T-helper 2 cell treated with Interferon-gamma antibody and Interleukin-4, amounts not matched to agents 5 μg/mL and 100 μg/mL, for 36 hours (primary cell): ENCODE measurements around the gene SLC50A1.
A peak's percentile ranks its signal among the peaks of the same experiment; 100 is the strongest.

Source experiments
- DNase-seq: peaks from one replicate; pipeline ENCODE4 v3.0.0; 2021; ENCODE audit warnings: low spot score
- H3K27ac Mint-ChIP-seq: one replicate; pipeline ENCODE4 v1.8.0; 2021; ENCODE audit warnings: mild to moderate bottlenecking, mixed read lengths
- H3K27me3 Mint-ChIP-seq: one replicate; pipeline ENCODE4 v1.8.0; 2021; ENCODE audit warnings: low read depth, mixed read lengths
- H3K36me3 Mint-ChIP-seq: one replicate; pipeline ENCODE4 v1.8.0; 2021; ENCODE audit warnings: low read depth, mixed read lengths
- H3K4me1 Mint-ChIP-seq: one replicate; pipeline ENCODE4 v1.8.0; 2021; ENCODE audit warnings: low read depth, mixed read lengths
- H3K4me3 Mint-ChIP-seq: one replicate; pipeline ENCODE4 v1.8.0; 2022; ENCODE audit warnings: mild to moderate bottlenecking, moderate library complexity, mixed read lengths
- H3K9me3 Mint-ChIP-seq: one replicate; pipeline ENCODE4 v1.8.0; 2021; ENCODE audit warnings: mixed read lengths

SLC50A1 gene

DNA sequence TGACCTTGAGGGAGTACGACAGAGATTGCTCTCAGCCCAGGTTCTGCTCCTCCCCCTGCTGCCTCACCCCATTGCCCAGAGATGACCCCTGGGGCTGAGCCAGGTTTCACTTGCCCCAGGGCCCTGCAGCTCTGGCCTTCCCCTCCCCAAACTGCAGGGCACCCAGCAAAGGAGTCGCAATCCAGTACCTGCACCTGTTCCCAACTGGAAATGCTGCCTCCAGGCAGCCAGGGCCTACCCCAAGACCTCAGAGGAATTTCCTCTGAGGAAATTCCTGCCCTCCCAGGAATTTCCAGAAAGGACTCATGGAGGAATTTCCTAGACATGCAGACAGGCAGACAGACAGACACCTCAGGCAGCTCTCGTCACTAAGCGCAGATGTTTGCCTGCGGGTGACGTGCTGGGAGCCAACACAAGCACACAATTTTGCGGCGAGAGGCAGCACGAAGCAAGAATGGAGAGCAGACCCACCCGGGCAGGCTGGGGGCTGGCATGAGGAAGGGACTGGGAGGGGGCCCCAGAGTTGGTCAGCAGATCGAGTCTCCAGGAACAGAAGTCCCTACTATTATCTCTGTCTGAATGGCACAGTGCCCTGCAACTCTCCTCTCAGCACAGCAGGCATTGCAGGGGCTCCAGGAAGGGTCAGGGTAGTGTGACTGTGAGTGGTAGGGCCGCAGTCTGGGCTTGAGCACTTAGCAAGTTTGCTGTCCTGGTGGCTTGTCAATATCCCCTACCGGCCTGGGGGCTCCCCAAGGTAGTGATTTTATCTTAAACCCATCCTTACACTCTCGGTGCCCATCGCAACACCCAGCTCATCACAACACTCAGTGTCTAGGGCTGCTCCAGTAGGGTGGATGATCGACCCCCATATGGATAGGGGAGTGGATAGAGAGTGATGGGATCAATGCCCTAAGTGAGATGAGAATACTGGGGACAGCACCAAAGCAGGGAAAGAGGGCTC is 10.9 kb upstream of the SLC50A1 start:
- no peaks in the 10 kb centered on the region for H3K9me3 Mint-ChIP-seq
- H3K4me3 Mint-ChIP-seq = no peak overlapping the region
- peaks cover 17% of the 10 kb centered on the region for H3K4me1 Mint-ChIP-seq
- DNase-seq = no peak
- H3K36me3 Mint-ChIP-seq = no peaks in the 10 kb centered on the region
- peaks cover 69% of the 10 kb centered on the region for H3K27me3 Mint-ChIP-seq
- no peak overlapping the region for H3K27ac Mint-ChIP-seq

DNA sequence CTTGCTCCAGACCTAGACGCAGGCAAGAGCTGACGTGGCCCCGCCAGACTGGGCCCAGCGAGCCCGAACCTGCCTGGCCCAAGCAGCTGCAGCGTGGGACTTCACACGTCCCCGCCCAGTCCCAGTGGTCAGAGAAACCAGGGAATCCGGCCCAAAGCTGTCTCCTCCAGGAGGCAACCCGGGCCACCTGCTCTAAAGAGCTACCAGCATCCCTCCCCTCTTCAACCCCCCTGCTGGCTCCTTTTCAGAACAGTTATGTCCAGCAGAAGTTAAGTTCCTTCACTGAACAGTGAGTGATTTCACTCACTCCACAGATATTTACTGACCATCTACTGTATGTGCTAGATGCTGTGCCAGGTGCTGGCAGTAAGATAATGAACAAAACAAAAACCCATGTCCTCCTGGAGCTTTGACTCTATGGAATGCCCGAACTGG is 10.1 kb upstream of the SLC50A1 start:
- Mint-ChIP-seq H3K27ac (no peak overlapping the region), H3K27me3 (peaks cover 65% of the 10 kb centered on the region), H3K4me3 (peak overlapping the region; percentile 25), H3K4me1 (peaks cover 17% of the 10 kb centered on the region), H3K9me3 (no peaks in the 10 kb centered on the region), H3K36me3 (no peaks in the 10 kb centered on the region)
- no peak for DNase-seq

DNA sequence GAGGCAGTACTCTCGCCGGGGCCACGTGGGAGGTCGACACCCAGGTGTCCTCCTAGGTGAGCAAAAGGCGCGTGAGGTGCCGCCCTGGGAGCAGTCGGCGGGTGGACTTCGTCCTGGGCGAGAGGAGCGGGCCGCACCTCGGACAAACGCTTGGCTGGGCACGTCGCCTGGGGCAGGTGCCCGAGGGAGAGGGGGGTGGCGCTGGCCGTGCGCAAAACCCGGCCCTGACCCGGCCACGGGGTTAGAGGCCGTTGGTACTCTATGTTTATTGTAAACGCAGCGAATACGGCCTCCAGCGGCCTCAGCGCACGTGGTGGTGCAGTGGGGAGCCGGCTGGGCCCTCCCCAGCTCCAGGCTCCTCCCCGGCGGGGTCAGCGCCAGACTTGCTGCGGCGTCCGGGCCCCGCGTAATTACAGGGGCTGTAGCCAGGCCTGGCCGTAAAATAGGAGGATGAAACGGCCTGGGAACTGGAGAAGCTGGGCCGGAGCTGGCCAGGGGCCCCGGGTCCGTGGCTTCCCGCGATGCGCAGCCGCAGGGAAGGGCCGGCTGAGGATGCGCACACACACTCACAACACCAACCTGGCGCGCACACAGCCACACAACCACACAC is 9.6 kb upstream of the SLC50A1 start:
- H3K36me3 Mint-ChIP-seq = no peaks in the 10 kb centered on the region
- no peak overlapping the region for H3K27ac Mint-ChIP-seq
- H3K4me3 Mint-ChIP-seq = peak overlapping the region; percentile 25
- no peaks in the 10 kb centered on the region for H3K9me3 Mint-ChIP-seq
- H3K4me1 Mint-ChIP-seq = peaks cover 17% of the 10 kb centered on the region
- no peak for DNase-seq
- peaks cover 65% of the 10 kb centered on the region for H3K27me3 Mint-ChIP-seq

DNA sequence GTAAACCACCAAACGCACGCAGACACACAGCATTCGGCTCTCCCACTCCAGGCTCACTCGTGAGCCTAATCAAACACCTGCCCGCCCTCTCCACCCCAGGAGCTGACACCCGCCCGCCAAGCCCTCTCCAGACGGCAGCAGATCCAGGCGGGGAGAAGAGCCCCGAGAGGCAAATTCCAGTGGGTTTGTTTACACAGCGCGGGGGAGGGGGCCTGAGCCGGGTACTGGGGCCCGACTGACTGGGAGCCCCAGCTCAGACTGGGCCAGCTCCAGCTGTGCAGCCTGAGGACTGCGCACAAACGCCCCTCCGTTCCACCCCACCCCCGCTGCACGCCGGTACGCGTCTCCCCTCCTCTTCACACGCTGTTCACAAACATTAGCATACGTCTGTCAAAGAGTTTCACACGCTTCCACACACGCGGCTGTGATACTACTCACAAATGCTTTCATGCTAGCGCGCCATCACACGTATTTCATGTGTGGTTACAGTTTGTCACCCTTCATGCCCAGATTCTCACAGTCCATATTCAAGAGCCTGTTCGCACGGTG is 9.0 kb upstream of the SLC50A1 start:
- Mint-ChIP-seq H3K27me3 (peaks cover 61% of the 10 kb centered on the region), H3K4me1 (peaks cover 17% of the 10 kb centered on the region), H3K4me3 (peak overlapping the region; percentile 82), H3K9me3 (no peaks in the 10 kb centered on the region), H3K27ac (no peak overlapping the region), H3K36me3 (no peaks in the 10 kb centered on the region)
- no peak for DNase-seq

DNA sequence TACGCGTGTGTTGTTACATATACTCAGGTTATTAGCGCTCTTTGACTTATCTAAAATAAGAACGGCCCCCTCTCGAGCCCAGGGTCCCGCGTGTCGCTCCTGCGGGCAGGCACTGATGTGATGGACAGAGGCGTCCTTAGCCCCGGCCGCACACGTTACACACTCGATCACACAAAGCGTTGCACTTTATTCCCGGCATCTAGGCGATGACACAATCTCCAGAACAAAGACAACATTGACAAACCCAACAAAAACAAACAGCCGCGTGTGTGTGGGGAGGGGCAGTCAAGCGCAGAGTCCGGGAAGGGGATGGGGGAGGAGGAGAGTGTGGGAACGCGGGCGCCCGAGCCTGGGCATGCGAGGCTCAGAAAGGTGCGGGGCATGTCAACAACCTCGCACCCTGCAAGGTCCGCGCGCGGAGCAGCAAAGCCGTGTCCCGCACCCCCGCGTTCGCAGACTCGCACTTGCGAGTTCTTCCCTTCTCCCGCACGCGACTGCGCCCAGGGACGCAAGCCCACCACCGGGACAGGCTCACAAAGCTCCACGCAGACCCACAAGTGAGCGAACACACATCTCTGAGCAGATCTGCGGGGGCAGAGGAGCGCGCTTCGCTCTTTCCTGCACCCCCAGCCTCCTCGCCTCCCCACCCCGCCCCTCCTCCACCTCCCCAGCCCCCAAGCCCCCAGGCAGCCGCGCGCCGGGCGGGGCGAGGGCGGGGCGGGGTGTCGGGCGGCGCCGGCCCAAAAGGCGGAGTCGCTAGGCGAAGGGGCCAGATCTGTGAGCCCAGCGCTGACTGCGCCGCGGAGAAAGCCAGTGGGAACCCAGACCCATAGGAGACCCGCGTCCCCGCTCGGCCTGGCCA is 8.3 kb upstream of the SLC50A1 start, which contains the start of gene EFNA1:
Gene EFNA1, plus strand, starts transcription at position 772 of the 862 bp plus-strand sequence. CDS start 102 bp downstream, outside the sequence.
- Mint-ChIP-seq H3K4me3 (peak within 1 kb of the TSS; percentile 82), H3K27ac (no peak within 1 kb of the TSS), H3K36me3 (peaks cover 1% of the 10 kb centered on the region), H3K27me3 (peaks cover 60% of the 10 kb centered on the region), H3K9me3 (no peaks in the 10 kb centered on the region), H3K4me1 (peaks cover 17% of the 10 kb centered on the region)
- peak; percentile 28 for DNase-seq

DNA sequence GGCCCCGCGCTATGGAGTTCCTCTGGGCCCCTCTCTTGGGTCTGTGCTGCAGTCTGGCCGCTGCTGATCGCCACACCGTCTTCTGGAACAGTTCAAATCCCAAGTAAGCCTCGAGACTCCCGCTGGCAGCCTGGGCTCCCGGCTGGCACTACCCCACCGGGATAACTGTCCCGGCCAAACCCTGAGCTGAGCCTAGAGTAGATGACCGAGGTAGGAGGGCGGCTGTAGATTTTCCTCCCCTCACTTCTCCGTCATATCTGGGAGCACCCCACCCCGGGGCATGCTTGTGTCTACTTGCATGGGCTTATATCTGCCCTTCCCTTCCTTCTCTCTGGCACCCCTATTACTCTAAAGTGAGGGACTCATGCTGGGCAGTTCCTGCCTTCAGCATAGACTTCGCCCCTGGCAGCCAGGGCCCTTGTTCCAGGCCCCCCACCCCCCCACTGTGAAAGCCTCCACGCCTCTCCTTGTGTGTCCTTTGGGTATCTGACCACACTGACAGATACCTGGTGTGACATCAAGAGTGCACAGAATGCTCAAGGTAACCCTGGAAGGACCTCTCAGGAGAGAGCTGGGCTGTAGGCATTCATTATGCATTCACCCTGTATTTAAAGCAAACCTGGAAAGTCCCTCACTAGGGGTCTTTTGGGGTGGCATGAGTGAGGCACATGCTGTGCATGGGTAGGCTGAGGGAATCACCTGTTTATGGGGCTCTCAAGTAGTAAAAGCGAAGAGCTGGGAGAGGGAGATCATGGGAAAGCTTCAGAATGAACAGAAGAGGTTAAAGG is 7.5 kb upstream of the SLC50A1 start:
- no peak for DNase-seq
- no peaks in the 10 kb centered on the region for H3K9me3 Mint-ChIP-seq
- H3K4me1 Mint-ChIP-seq = peaks cover 17% of the 10 kb centered on the region
- H3K4me3 Mint-ChIP-seq = peak overlapping the region; percentile 74
- H3K36me3 Mint-ChIP-seq = peaks cover 1% of the 10 kb centered on the region
- peaks cover 56% of the 10 kb centered on the region for H3K27me3 Mint-ChIP-seq
- H3K27ac Mint-ChIP-seq = no peak overlapping the region

DNA sequence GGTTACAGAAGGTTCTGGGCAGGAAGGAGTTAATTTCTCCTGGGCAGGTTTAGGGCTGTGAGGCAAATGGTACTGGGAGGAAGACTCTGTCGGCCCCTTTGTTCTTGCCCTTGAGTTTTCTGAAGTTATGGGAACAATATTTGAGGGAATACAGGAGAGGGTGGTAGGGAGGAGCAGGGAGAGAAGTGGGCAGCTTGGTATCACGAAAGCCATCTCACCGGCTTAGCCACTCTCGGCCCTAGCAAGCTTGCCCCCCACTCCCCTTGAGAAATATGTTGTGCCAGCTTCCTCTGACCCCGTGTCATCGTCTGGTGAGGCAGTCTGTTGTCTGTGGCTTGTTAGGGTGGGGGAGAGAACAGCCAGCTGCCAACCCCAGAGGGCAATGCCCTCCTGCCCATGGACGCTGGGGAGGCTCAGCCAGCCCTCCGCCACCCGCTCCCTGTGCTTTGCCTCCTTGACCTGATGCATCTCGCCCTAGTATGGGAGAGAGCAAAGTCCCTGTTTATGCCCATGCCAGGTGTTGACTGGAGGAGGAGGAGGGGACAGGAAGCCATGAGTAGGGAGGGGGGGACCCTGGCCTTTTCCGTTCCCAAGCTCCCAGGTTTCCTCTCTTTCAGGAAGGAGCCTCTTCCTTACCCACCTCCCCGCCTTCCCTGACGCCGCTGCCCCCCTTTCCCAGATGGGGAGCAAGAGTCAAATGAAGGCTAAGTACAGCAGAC is 6.7 kb upstream of the SLC50A1 start:
- DNase-seq = no peak
- Mint-ChIP-seq H3K27ac (no peak overlapping the region), H3K27me3 (peaks cover 53% of the 10 kb centered on the region), H3K4me1 (peaks cover 17% of the 10 kb centered on the region), H3K4me3 (no peak overlapping the region), H3K36me3 (peaks cover 1% of the 10 kb centered on the region), H3K9me3 (no peaks in the 10 kb centered on the region)

DNA sequence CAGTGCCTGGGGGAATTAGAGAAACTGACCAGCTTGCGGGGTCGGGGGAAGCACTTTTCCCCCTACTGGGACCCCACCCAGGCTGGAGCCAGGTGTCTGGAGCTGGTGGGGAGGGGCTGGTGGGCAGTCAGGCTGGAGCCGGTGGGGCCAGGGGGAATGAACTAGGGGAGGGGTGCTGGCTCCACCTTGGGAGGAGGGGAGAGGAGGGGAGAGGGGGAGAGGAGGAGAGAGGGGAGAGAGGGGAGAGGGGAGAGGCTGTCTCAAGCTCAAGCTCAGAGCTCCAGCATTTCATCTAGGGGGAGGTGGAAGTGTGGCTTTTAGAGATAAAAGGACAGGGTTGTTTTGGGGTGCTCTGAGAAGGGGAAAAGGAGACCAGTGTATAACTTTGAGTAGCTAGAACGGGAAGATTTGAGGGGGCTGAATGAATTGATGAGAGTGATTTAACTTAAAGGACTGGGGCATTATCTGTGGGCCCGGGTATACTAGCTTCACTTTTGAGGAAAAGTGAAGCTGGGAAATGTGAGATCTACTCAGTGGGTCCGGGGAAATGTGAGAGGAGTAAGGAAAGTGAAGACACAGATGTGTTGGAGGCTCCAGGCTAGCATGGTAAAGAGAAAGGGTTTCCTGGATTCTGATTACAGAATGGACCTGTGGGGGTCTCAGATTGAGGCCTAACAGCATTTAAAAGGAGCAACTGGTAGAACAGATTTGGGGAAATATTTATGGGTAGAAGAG is 5.2 kb upstream of the SLC50A1 start:
- Mint-ChIP-seq H3K4me1 (peaks cover 25% of the 10 kb centered on the region), H3K9me3 (no peaks in the 10 kb centered on the region), H3K36me3 (peaks cover 4% of the 10 kb centered on the region), H3K27me3 (peaks cover 38% of the 10 kb centered on the region), H3K27ac (no peak overlapping the region), H3K4me3 (no peak overlapping the region)
- DNase-seq = no peak

DNA sequence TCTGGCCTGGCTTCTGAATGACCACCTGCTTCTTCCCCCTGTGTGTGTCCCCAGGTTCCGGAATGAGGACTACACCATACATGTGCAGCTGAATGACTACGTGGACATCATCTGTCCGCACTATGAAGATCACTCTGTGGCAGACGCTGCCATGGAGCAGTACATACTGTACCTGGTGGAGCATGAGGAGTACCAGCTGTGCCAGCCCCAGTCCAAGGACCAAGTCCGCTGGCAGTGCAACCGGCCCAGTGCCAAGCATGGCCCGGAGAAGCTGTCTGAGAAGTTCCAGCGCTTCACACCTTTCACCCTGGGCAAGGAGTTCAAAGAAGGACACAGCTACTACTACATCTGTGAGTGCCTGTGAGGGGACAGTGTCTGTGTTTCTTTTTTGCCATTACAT is 4.4 kb upstream of the SLC50A1 start:
- Mint-ChIP-seq H3K27ac (no peak overlapping the region), H3K27me3 (peaks cover 32% of the 10 kb centered on the region), H3K4me3 (no peak overlapping the region), H3K36me3 (peaks cover 6% of the 10 kb centered on the region), H3K4me1 (peaks cover 27% of the 10 kb centered on the region), H3K9me3 (no peaks in the 10 kb centered on the region)
- no peak for DNase-seq

DNA sequence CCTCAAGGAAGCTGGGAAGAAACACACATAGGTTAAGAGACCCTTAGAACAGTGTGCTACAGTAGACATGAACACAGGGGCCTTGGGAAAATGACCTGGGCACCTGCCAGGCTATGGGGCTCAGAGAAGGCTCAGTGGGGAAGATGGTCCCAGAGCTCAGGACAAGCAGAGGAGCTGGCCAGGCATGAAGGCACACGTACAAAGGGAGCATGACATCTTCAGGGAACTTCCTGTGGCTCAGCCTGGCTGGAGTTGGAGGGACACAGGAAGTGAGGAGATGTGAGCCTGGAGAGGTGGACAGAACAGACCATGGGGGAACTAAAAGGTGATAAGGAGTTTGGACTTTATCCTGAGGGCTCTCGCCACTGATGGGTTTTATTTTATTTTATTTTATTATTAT is 3.8 kb upstream of the SLC50A1 start:
- Mint-ChIP-seq H3K9me3 (no peaks in the 10 kb centered on the region), H3K27me3 (peaks cover 27% of the 10 kb centered on the region), H3K4me1 (peaks cover 27% of the 10 kb centered on the region), H3K4me3 (no peak overlapping the region), H3K27ac (no peak overlapping the region), H3K36me3 (peaks cover 6% of the 10 kb centered on the region)
- no peak for DNase-seq

DNA sequence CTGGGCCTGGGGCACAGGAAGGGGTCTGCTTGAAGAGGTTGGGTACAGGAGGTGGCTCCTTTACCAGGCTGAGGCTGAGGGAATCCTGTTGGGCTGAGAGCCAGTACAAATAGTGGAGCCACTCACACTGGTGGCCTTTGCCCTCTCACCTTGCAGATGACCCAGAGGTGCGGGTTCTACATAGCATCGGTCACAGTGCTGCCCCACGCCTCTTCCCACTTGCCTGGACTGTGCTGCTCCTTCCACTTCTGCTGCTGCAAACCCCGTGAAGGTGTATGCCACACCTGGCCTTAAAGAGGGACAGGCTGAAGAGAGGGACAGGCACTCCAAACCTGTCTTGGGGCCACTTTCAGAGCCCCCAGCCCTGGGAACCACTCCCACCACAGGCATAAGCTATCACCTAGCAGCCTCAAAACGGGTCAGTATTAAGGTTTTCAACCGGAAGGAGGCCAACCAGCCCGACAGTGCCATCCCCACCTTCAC is 1.8 kb upstream of the SLC50A1 start:
- Mint-ChIP-seq H3K4me1 (peaks cover 30% of the 10 kb centered on the region), H3K4me3 (no peak overlapping the region), H3K9me3 (no peaks in the 10 kb centered on the region), H3K27ac (no peak overlapping the region), H3K27me3 (peaks cover 9% of the 10 kb centered on the region), H3K36me3 (peaks cover 18% of the 10 kb centered on the region)
- no peak for DNase-seq

DNA sequence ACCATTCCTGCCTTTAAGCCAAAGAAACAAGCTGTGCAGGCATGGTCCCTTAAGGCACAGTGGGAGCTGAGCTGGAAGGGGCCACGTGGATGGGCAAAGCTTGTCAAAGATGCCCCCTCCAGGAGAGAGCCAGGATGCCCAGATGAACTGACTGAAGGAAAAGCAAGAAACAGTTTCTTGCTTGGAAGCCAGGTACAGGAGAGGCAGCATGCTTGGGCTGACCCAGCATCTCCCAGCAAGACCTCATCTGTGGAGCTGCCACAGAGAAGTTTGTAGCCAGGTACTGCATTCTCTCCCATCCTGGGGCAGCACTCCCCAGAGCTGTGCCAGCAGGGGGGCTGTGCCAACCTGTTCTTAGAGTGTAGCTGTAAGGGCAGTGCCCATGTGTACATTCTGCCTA is 1.3 kb upstream of the SLC50A1 start:
- Mint-ChIP-seq H3K27me3 (peaks cover 4% of the 10 kb centered on the region), H3K27ac (peak overlapping the region; percentile 100), H3K4me3 (peak overlapping the region; percentile 99), H3K9me3 (no peaks in the 10 kb centered on the region), H3K36me3 (peaks cover 20% of the 10 kb centered on the region), H3K4me1 (peaks cover 31% of the 10 kb centered on the region)
- DNase-seq = no peak
